Colonic mucosa (tissue), 4 donors: ENCODE measurements around the gene ZNF560. TPM values are rescaled to one million over a fixed set of nuclear protein-coding genes. Genes with fewer than 3 reads are reported as not detected.
A peak's percentile ranks its signal among the peaks of the same experiment; 100 is the strongest.

ENCODE experiments used
- DNase-seq: peaks from one replicate; pipeline ENCODE4 v3.0.0-alpha.2; 2020
- H3K27ac ChIP-seq: fragments of 200-600 bp; one replicate; pipeline ENCODE4 v1.8.0; 2021
- H3K27me3 ChIP-seq: fragments of 200-600 bp; one replicate; pipeline ENCODE4 v1.8.0; 2021
- H3K36me3 ChIP-seq: fragments of 200-600 bp; one replicate; pipeline ENCODE4 v1.8.0; 2021
- H3K4me1 ChIP-seq: fragments of 200-600 bp; one replicate; pipeline ENCODE4 v1.8.0; 2021; ENCODE audit warnings: mild to moderate bottlenecking
- H3K4me3 ChIP-seq: fragments of 200-600 bp; one replicate; pipeline ENCODE4 v1.8.0; 2021
- H3K9ac ChIP-seq, 2 donors: one replicate each; pipeline ENCODE4 v1.7.0; 2013; ENCODE audit warnings: control low read depth in 2 of 2, low read depth in 2 of 2, low read length in 2 of 2
- H3K9me3 ChIP-seq: fragments of 200-600 bp; one replicate; pipeline ENCODE4 v1.8.0; 2021
- intact Hi-C: fragments of 100-400 bp; cut with DNase I; formaldehyde crosslinking; loops from one replicate; pipeline ENCODE4 v1.14.1; 2022
- total RNA-seq, 2 donors: library from RNA; stranded (reverse); fragmentation: NEBNext Ultra II Directional in 1 of 2; extraction: Animal tissue kit (Norgen Biotek cat#: 25700) in 1 of 2; gene quantifications; one replicate each; pipeline ENCODE4 v1.2.1, GENCODE V29; 2021
- TF ChIP-seq, protein P1 (sequence below): fragments of 200-600 bp; IDR thresholded peaks from one replicate; pipeline ENCODE4 v1.8.0; 2022; ENCODE audit warnings: antibody characterized with exemption, mild to moderate bottlenecking
- donor health status: healthy.
- donor health status: DM: no; HTN: no; CAD: no.
- donor health status: DM: no; HTN: no; CAD: no.

ZNF560 gene
- total RNA-seq, 2 donors from 2014 or later, result not detected

DNA sequence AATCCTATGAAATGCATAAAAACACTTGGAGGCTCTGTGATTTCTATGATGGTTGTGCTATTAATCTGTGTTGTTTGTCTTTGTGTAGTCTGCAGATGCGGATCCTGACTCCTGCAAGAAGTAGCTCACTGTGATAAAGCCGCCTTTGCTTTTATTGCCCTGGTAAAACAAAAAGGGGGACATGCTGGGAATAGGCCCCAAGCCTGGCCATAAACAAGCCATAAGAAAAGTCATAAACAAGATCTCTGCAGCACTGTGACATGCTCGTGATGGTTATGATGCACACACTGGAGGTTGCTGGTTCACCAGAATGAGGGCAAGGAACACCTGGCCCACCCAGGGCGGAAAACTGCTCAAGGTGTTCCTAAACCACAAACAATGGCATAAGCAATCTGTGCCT lies 36.5 kb downstream of the ZNF560 start:
- TF ChIP-seq, protein P1, sequence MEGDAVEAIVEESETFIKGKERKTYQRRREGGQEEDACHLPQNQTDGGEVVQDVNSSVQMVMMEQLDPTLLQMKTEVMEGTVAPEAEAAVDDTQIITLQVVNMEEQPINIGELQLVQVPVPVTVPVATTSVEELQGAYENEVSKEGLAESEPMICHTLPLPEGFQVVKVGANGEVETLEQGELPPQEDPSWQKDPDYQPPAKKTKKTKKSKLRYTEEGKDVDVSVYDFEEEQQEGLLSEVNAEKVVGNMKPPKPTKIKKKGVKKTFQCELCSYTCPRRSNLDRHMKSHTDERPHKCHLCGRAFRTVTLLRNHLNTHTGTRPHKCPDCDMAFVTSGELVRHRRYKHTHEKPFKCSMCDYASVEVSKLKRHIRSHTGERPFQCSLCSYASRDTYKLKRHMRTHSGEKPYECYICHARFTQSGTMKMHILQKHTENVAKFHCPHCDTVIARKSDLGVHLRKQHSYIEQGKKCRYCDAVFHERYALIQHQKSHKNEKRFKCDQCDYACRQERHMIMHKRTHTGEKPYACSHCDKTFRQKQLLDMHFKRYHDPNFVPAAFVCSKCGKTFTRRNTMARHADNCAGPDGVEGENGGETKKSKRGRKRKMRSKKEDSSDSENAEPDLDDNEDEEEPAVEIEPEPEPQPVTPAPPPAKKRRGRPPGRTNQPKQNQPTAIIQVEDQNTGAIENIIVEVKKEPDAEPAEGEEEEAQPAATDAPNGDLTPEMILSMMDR, result no peak
- Histone ChIP-seq H3K27ac (no peak overlapping the region), H3K36me3 (no peaks in the 10 kb centered on the region), H3K4me3 (no peak overlapping the region), H3K9me3 (no peaks in the 10 kb centered on the region), H3K4me1 (no peaks in the 10 kb centered on the region), H3K27me3 (no peaks in the 10 kb centered on the region), H3K9ac (no peak overlapping the region)
- no peak for DNase-seq
- intact Hi-C loops, result no loop called here

DNA sequence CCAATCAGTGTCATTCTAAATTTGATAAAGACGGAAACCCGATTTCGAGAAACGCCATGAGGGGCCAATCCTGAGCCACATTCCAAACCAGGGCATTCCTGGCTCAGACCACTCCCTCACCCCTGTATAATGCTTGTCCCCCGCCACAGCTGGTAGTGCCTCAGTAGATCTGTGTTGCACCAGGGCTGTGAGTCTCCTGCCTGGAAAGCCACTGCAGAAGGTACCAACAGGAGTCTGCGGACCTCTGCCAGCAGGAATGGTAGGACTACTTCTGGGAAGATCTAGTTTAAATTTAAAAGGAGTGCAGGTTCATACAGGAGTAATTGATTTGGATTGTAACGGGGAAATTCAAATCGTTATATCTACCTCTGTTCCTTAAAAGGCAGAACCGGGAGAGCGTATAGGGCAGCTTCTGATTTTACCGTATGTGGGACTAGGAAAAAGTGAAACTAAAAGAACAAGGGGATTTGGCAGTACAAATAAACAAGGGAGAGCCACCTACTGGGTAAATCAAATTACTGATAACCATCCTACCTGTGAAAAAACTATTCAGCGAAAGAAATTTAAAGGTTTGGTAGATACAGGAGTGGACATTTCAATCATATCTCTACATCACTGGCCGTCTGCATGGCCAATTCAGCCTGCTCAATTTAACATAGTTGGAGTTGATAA lies 42.3 kb downstream of the ZNF560 start:
- Histone ChIP-seq H3K36me3 (no peaks in the 10 kb centered on the region), H3K4me1 (no peaks in the 10 kb centered on the region), H3K4me3 (no peak overlapping the region), H3K27me3 (no peaks in the 10 kb centered on the region), H3K27ac (no peak overlapping the region), H3K9me3 (no peaks in the 10 kb centered on the region), H3K9ac (no peak overlapping the region)
- intact Hi-C loops, result no loop called here
- TF ChIP-seq, protein P1, result no peak
- DNase-seq, result no peak

DNA sequence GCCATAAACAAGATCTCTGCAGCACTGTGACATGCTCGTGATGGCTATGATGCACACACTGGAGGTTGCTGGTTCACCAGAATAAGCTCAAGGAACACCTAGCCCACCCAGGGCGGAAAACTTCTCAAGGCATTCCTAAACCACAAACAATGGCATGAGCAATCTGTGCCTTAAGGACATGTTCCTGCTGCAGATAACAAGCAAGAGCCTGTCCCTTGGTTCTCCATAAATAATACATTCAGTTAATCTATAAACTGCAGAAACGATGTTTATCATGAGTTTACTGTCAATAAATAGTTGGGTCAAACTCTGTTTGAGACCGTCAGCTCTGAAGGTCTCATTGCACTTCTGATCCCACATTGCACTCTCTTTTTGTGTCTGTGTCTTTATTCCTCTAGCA lies 44.5 kb downstream of the ZNF560 start:
- no peaks in the 10 kb centered on the region for H3K9me3 ChIP-seq
- no peaks in the 10 kb centered on the region for H3K27me3 ChIP-seq
- intact Hi-C loops, result no loop called here
- H3K4me1 ChIP-seq, result no peaks in the 10 kb centered on the region
- DNase-seq, result no peak
- no peak overlapping the region for H3K4me3 ChIP-seq
- TF ChIP-seq, protein P1, result no peak
- H3K27ac ChIP-seq, result no peak overlapping the region
- no peak overlapping the region for H3K9ac ChIP-seq
- H3K36me3 ChIP-seq, result no peaks in the 10 kb centered on the region

DNA sequence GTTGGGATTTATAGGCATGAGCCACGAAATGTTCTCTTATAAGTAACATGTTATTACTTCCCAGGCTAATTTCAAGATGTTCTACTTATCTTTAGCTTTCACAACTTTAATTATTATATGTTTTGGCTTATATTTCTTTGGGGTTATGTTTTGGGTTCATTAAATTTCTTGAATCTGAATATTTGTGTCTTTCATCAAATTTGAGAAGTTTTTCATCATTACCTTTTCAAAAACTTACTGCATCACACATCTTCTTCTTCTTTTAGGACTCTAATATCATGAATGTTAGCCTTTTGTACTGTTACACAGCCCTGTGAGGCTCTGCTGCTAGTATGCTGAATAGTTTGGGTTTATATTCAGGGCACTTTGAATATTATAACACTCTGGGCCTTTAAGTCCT lies 53.4 kb downstream of the ZNF560 start:
- Histone ChIP-seq H3K9me3 (no peaks in the 10 kb centered on the region), H3K9ac (no peak overlapping the region), H3K4me1 (no peaks in the 10 kb centered on the region), H3K27me3 (no peaks in the 10 kb centered on the region), H3K36me3 (no peaks in the 10 kb centered on the region), H3K27ac (no peak overlapping the region), H3K4me3 (no peak overlapping the region)
- TF ChIP-seq, protein P1, result no peak
- no peak for DNase-seq
- intact Hi-C loops, result no loop called here

DNA sequence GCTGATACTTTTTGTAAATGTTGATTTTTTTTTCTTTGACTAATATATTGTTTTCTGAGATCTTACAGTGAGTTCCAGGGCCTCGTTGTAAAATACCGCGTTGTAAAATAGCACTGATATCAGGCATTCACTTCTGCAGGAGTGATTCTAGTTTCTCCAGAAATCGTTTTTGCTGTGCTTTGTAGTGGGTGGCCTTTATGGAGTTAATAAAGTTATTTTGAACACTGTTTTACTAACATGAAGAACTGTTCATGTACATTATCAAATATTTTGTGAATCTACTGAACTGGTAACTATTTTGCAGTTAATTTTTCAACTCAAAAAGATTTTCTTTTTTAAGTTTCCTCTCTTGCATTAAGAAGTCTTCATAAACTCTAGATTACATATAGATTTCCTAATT lies 62.1 kb downstream of the ZNF560 start:
- intact Hi-C loops, result loop anchor here (10.0 kb wide), 1 partner anchor 112 kb away; the partner anchor contains the start of gene ZNF559
- H3K27ac ChIP-seq, result no peak overlapping the region
- no peak for DNase-seq
- H3K9me3 ChIP-seq, result no peaks in the 10 kb centered on the region
- H3K36me3 ChIP-seq, result no peaks in the 10 kb centered on the region
- no peaks in the 10 kb centered on the region for H3K27me3 ChIP-seq
- peak overlapping the region; percentile 67 for H3K4me3 ChIP-seq
- TF ChIP-seq, protein P1, result no peak
- no peaks in the 10 kb centered on the region for H3K4me1 ChIP-seq
- H3K9ac ChIP-seq, result no peak overlapping the region
